A673 (cell line): ENCODE data around the gene TMEM74B.

Experiments used
- CTCF ChIP-seq: fragments of 300-800, 200-600 bp; sonication (generic); conservative IDR thresholded peaks from 2 replicates; pipeline ENCODE4 v1.5.1; 2017; ENCODE audit warnings: low read depth, mild to moderate bottlenecking, antibody characterized with exemption, low read length, moderate library complexity, mixed read lengths
- EZH2 ChIP-seq: fragments of 200-600 bp; sonication (generic); IDR thresholded peaks from 2 replicates; pipeline ENCODE4 v1.6.1; 2017; ENCODE audit warnings: borderline replicate concordance, low read depth, mild to moderate bottlenecking, mixed read lengths, antibody characterized with exemption, low read length; ENCODE audit not compliant: poor library complexity, severe bottlenecking

DNA sequence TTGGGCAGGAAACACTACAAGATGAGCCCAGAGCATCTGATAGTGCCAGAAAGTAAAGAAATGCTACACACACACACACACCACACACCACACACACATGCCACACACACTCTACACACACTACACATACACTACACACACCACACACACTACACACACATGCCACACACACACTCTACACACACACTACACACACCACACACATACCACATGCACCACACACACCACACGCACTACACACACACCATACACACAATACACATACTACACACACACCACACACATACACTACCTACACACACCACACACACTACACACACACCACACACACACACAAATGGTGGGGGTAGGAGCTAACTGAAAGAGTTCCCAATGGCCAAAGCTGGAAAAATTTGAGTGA, 3.6 kb upstream of the TMEM74B start:
- TF ChIP-seq CTCF (no peak), EZH2 (no peak)
